ENCODE data around the gene STEAP4. TPM values are rescaled to one million over a fixed set of nuclear protein-coding genes. Genes with fewer than 3 reads are reported as not detected.

STEAP4 gene
- total RNA-seq, 2 donors from 2014 or later: 14.3 to 14.8 TPM

- Histone ChIP-seq H3K36me3 (replicated peaks in 1 of 2; ENCODE audit: insufficient read depth in 1 of 2, low read depth in 2 of 2) (no peaks in the 10 kb centered on the region), H3K27me3 (no peaks in the 10 kb centered on the region), H3K27ac (peak overlapping the region in 2 of 4 donors; percentile 44 to 55), H3K4me1 (peaks cover 21% of the 10 kb centered on the region), H3K4me3 (no peak overlapping the region), H3K9me3 (no peaks in the 10 kb centered on the region)
- WGBS, 2 donors: 73 to 82% methylated on average over 4 of the region's 4 CpGs
- TF ChIP-seq POLR2A (IDR thresholded peaks at IDR 0.05): no peak
- TF ChIP-seq CTCF (IDR thresholded peaks at IDR 0.05): no peak
- ATAC-seq (peak; percentile 3), DNase-seq (no peak)
- intact Hi-C loops (cut with DNase I): no loop called here
Measured at GRCh38 chr7:88310956-88311674, 4.4 kb upstream of the STEAP4 start.

GRCh38 chr7:88309819-88310218 is 3.1 kb upstream of the STEAP4 start:
- TF ChIP-seq POLR2A (IDR thresholded peaks at IDR 0.05) (no peak), CTCF (IDR thresholded peaks at IDR 0.05) (no peak)
- H3K4me1 ChIP-seq: peaks cover 21% of the 10 kb centered on the region
- ATAC-seq (no peak), DNase-seq (no peak)
- no peak overlapping the region for H3K27ac ChIP-seq
- intact Hi-C loops (cut with DNase I): no loop called here
- no peaks in the 10 kb centered on the region for H3K36me3 ChIP-seq (replicated peaks in 1 of 2; ENCODE audit: insufficient read depth in 1 of 2, low read depth in 2 of 2)
- no peak overlapping the region for H3K4me3 ChIP-seq
- no peaks in the 10 kb centered on the region for H3K27me3 ChIP-seq
- 81 to 90% methylated on average over 2 of the region's 2 CpGs for WGBS, 2 donors
- no peaks in the 10 kb centered on the region for H3K9me3 ChIP-seq

GRCh38 chr7:88307823-88308222 is 1.1 kb upstream of the STEAP4 start:
- Histone ChIP-seq H3K4me1 (peaks cover 21% of the 10 kb centered on the region), H3K27me3 (no peaks in the 10 kb centered on the region), H3K36me3 (replicated peaks in 1 of 2; ENCODE audit: insufficient read depth in 1 of 2, low read depth in 2 of 2) (no peaks in the 10 kb centered on the region), H3K27ac (no peak overlapping the region), H3K4me3 (no peak overlapping the region), H3K9me3 (no peaks in the 10 kb centered on the region)
- intact Hi-C loops (cut with DNase I): no loop called here
- WGBS, 2 donors: 85 to 93% methylated on average over 3 of the region's 3 CpGs
- no peak for ATAC-seq
- TF ChIP-seq CTCF (IDR thresholded peaks at IDR 0.05) (no peak), POLR2A (IDR thresholded peaks at IDR 0.05) (no peak)
- no peak for DNase-seq

GRCh38 chr7:88307412-88307811 is 718 bp upstream of the STEAP4 start:
- TF ChIP-seq POLR2A (IDR thresholded peaks at IDR 0.05) (no peak), CTCF (IDR thresholded peaks at IDR 0.05) (no peak)

GRCh38 chr7:88305044-88305443 is 1.6 kb downstream of the STEAP4 start:
- H3K4me1 ChIP-seq: peaks cover 10% of the 10 kb centered on the region
- H3K9me3 ChIP-seq: no peaks in the 10 kb centered on the region
- intact Hi-C loops (cut with DNase I): no loop called here
- H3K27ac ChIP-seq: no peak overlapping the region
- no peaks in the 10 kb centered on the region for H3K27me3 ChIP-seq
- ATAC-seq (no peak), DNase-seq (no peak)
- H3K36me3 ChIP-seq (replicated peaks in 1 of 2; ENCODE audit: insufficient read depth in 1 of 2, low read depth in 2 of 2): no peaks in the 10 kb centered on the region
- H3K4me3 ChIP-seq: no peak overlapping the region
- no peak for TF ChIP-seq POLR2A (IDR thresholded peaks at IDR 0.05)
- no peak for TF ChIP-seq CTCF (IDR thresholded peaks at IDR 0.05)
- 70 to 82% methylated on average over 3 of the region's 3 CpGs for WGBS, 2 donors

More at GRCh38 chr7:88307412-88307811, 718 bp upstream of the STEAP4 start:
- no peaks in the 10 kb centered on the region for H3K36me3 ChIP-seq (replicated peaks in 1 of 2; ENCODE audit: insufficient read depth in 1 of 2, low read depth in 2 of 2)
- H3K9me3 ChIP-seq: no peaks in the 10 kb centered on the region
- no peak overlapping the region for H3K4me3 ChIP-seq
- no peak for ATAC-seq
- no peaks in the 10 kb centered on the region for H3K27me3 ChIP-seq
- H3K4me1 ChIP-seq: peaks cover 21% of the 10 kb centered on the region
- 86 to 96% methylated on average over 2 of the region's 2 CpGs for WGBS, 2 donors
- H3K27ac ChIP-seq: no peak overlapping the region
- DNase-seq: no peak
- intact Hi-C loops (cut with DNase I): no loop called here
